GM23248 (cell line): ENCODE measurements around the gene CDRT4.

Experiments used
- EZH2 ChIP-seq: fragments of 200-600 bp; sonication (generic); IDR thresholded peaks from 2 replicates; pipeline ENCODE4 v1.6.1; 2018; ENCODE audit warnings: antibody characterized with exemption, mild to moderate bottlenecking; ENCODE audit not compliant: insufficient read depth, poor library complexity, severe bottlenecking
- EZH2phosphoT487 ChIP-seq: fragments of 200-600 bp; sonication (generic); IDR thresholded peaks from 2 replicates; pipeline ENCODE4 v1.6.1; 2018; ENCODE audit warnings: antibody characterized with exemption, moderate library complexity, mild to moderate bottlenecking, low read depth; ENCODE audit not compliant: insufficient read depth

- TF ChIP-seq EZH2phosphoT487: no peak
- TF ChIP-seq EZH2: no peak
These were observed 48.6 kb downstream of the CDRT4 start for GRCh38 chr17:15418781-15419180.
